H1 (cell line): ENCODE data around the gene WDR91. TPM values are rescaled to one million over a fixed set of nuclear protein-coding genes. Genes with fewer than 3 reads are reported as not detected.

Experiments used
- CTCF ChIA-PET: fragments of 300-600 bp; sonication (Branson Sonifier 250); formaldehyde crosslinking; loops from one replicate; lab custom pipeline; 2021; ENCODE audit not compliant: partially characterized antibody; lab: Charles Lee
- POLR2A ChIA-PET: fragments of 300-600 bp; sonication (Branson Sonifier 250); formaldehyde crosslinking; loops from one replicate; lab custom pipeline; 2021; ENCODE audit warnings: inconsistent platforms; ENCODE audit not compliant: partially characterized antibody; lab: Charles Lee
- DNase-seq, 2 experiments: peaks; one replicate each; pipeline versions ENCODE4 v3.0.0 to v3.0.0-alpha.2; 2010 to 2022; ENCODE audit warnings: low spot score in 2 of 2, low read depth in 1 of 2, mixed read lengths in 1 of 2
- FAIRE-seq: peaks from 2 replicates; lab custom pipeline; 2011; peaks lifted over from hg19 to GRCh38; lab: Jason Lieb, UNC
- H2AFZ ChIP-seq: 2 replicates; pipeline ENCODE4 v1.8.1; 2012; ENCODE audit warnings: low read length, inconsistent platforms
- H2AK5ac ChIP-seq: 2 replicates; pipeline ENCODE4 v1.6.1; 2013; ENCODE audit warnings: low read depth, low read length
- H2BK120ac ChIP-seq: replicated peaks from 2 replicates; pipeline ENCODE3; 2013; ENCODE audit warnings: low read depth, low read length, inconsistent platforms
- H2BK12ac ChIP-seq: 2 replicates; pipeline ENCODE4 v1.6.1; 2013; ENCODE audit warnings: low read depth, low read length
- H2BK15ac ChIP-seq: 2 replicates; pipeline ENCODE4 v1.6.1; 2013; ENCODE audit warnings: low read length
- H2BK20ac ChIP-seq: 2 replicates; pipeline ENCODE4 v1.6.1; 2013; ENCODE audit warnings: low read length
- H2BK5ac ChIP-seq: 2 replicates; pipeline ENCODE4 v1.6.1; 2013; ENCODE audit warnings: low read depth, low read length
- H3K14ac ChIP-seq: 2 replicates; pipeline ENCODE4 v1.6.1; 2013; ENCODE audit warnings: inconsistent platforms; ENCODE audit not compliant: insufficient read length
- H3K18ac ChIP-seq: 2 replicates; pipeline ENCODE4 v1.6.1; 2013; ENCODE audit warnings: low read length; ENCODE audit errors: extremely low read depth
- H3K23ac ChIP-seq: 2 replicates; pipeline ENCODE4 v1.6.1; 2013; ENCODE audit warnings: inconsistent platforms; ENCODE audit not compliant: insufficient read length
- H3K23me2 ChIP-seq: 2 replicates; pipeline ENCODE4 v1.6.1; 2013; ENCODE audit warnings: low read depth, low read length
- H3K27ac ChIP-seq: 2 replicates; pipeline ENCODE4 v1.6.1; 2011; ENCODE audit warnings: low read depth, low read length, inconsistent platforms
- H3K27me3 ChIP-seq, 4 experiments: replicated peaks in 1 of 4; 1 replicate in 1 of 4; 2 replicates in 3 of 4; pipeline versions ENCODE4 v1.6.1 to v1.8.1; 2011 to 2013; ENCODE audit warnings: low read length in 3 of 4, mild to moderate bottlenecking in 3 of 4, inconsistent platforms in 2 of 4, mixed read lengths in 2 of 4, moderate library complexity in 1 of 4; ENCODE audit not compliant: control insufficient read depth in 3 of 4, insufficient read depth in 3 of 4; ENCODE audit errors: extremely low read depth in 1 of 4
- H3K36me3 ChIP-seq, 4 experiments: 2 replicates each; pipeline versions ENCODE4 v1.6.1 to v1.8.1; 2011 to 2013; ENCODE audit warnings: mild to moderate bottlenecking in 4 of 4, low read length in 3 of 4, moderate library complexity in 2 of 4, control low read depth in 1 of 4, inconsistent platforms in 1 of 4; ENCODE audit not compliant: insufficient read depth in 4 of 4, control insufficient read depth in 2 of 4
- H3K4ac ChIP-seq: replicated peaks from 2 replicates; pipeline ENCODE3; 2013; ENCODE audit warnings: low read length, low read depth, mixed read lengths, inconsistent platforms; ENCODE audit not compliant: insufficient read length
- H3K4me1 ChIP-seq, 4 experiments: replicated peaks in 1 of 4; 1 replicate in 1 of 4; 2 replicates in 3 of 4; pipeline versions ENCODE4 v1.6.1 to v1.8.1; 2011 to 2013; ENCODE audit warnings: low read length in 3 of 4, inconsistent platforms in 2 of 4, mixed read lengths in 1 of 4; ENCODE audit not compliant: insufficient read depth in 4 of 4, control insufficient read depth in 3 of 4
- H3K4me2 ChIP-seq, 2 experiments: 2 replicates each; pipeline versions ENCODE4 v1.6.1 to v1.8.1; 2011 to 2013; ENCODE audit warnings: low read depth in 2 of 2, low read length in 2 of 2, control low read depth in 1 of 2, inconsistent platforms in 1 of 2, mild to moderate bottlenecking in 1 of 2; ENCODE audit not compliant: insufficient read depth in 1 of 2
- H3K4me3 ChIP-seq, 4 experiments: fragments of 200-600, 300-600 bp in 1 of 4; sonication (generic), shearing (Covaris generic), sonication (Bioruptor Twin) in 1 of 4; 2 replicates each; pipeline versions ENCODE4 v1.5.1 to v1.8.1; 2011 to 2016; ENCODE audit warnings: low read length in 4 of 4, low read depth in 3 of 4, control low read depth in 2 of 4, inconsistent platforms in 2 of 4, mild to moderate bottlenecking in 2 of 4, mixed read lengths in 1 of 4, moderate library complexity in 1 of 4; ENCODE audit not compliant: insufficient read depth in 2 of 4; ENCODE audit errors: extremely low read depth in 1 of 4
- H3K56ac ChIP-seq: replicated peaks from 2 replicates; pipeline ENCODE3; 2013; ENCODE audit warnings: low read depth, mild to moderate bottlenecking, mixed read lengths, low read length, inconsistent platforms; ENCODE audit not compliant: insufficient read length
- H3K79me1 ChIP-seq: 2 replicates; pipeline ENCODE4 v1.6.1; 2013; ENCODE audit warnings: low read depth, low read length, control low read depth
- H3K79me2 ChIP-seq, 2 experiments: 2 replicates each; pipeline versions ENCODE4 v1.6.1 to v1.8.1; 2012 to 2013; ENCODE audit warnings: low read length in 2 of 2, mild to moderate bottlenecking in 2 of 2, inconsistent platforms in 1 of 2; ENCODE audit not compliant: insufficient read depth in 2 of 2, control insufficient read depth in 1 of 2
- H3K9ac ChIP-seq, 4 experiments: replicated peaks in 1 of 4; 1 replicate in 1 of 4; 2 replicates in 3 of 4; pipeline versions ENCODE4 v1.6.1 to v1.8.1; 2011 to 2013; ENCODE audit warnings: low read depth in 3 of 4, low read length in 3 of 4, control low read depth in 2 of 4, mild to moderate bottlenecking in 2 of 4, moderate library complexity in 2 of 4, inconsistent platforms in 1 of 4; ENCODE audit errors: extremely low read depth in 1 of 4
- H3K9me3 ChIP-seq, 2 experiments: 2 replicates each; pipeline versions ENCODE4 v1.6.1 to v1.8.1; 2012 to 2013; ENCODE audit warnings: mild to moderate bottlenecking in 2 of 2, moderate library complexity in 2 of 2, control low read depth in 1 of 2, inconsistent platforms in 1 of 2, low read depth in 1 of 2, low read length in 1 of 2, mixed read lengths in 1 of 2; ENCODE audit not compliant: insufficient read depth in 2 of 2
- H4K20me1 ChIP-seq, 2 experiments: replicated peaks in 1 of 2; 2 replicates each; pipeline versions ENCODE3 to v1.8.1; 2011 to 2013; ENCODE audit warnings: inconsistent platforms in 2 of 2, low read length in 2 of 2, mild to moderate bottlenecking in 1 of 2; ENCODE audit not compliant: insufficient read depth in 2 of 2, control insufficient read depth in 1 of 2
- H4K5ac ChIP-seq: 2 replicates; pipeline ENCODE4 v1.6.1; 2013; ENCODE audit warnings: low read length, low read depth, mixed read lengths, inconsistent platforms; ENCODE audit not compliant: insufficient read length
- H4K8ac ChIP-seq: 2 replicates; pipeline ENCODE4 v1.8.0; 2013; ENCODE audit warnings: mild to moderate bottlenecking, moderate library complexity, low read length, inconsistent platforms; ENCODE audit not compliant: insufficient read depth; ENCODE audit errors: extremely low read depth
- H4K91ac ChIP-seq: replicated peaks from 2 replicates; pipeline ENCODE3; 2013; ENCODE audit warnings: low read length, mixed read lengths, inconsistent platforms; ENCODE audit not compliant: insufficient read length
- ASH2L ChIP-seq: fragments of 200-600, 300-600 bp; sonication (generic); IDR thresholded peaks from one replicate; pipeline ENCODE4 v1.7.1; 2017; ENCODE audit warnings: low read length
- BACH1 ChIP-seq: IDR thresholded peaks from 2 replicates; pipeline ENCODE4 v1.6.1; 2012; ENCODE audit warnings: low read length, improper control_type of control experiment
- CBX8 ChIP-seq: fragments of 300-800, 300-1000 bp; sonication (generic); IDR thresholded peaks from 2 replicates; pipeline ENCODE4 v1.7.1; 2016; ENCODE audit warnings: low read depth, low read length, borderline replicate concordance
- CHD1 ChIP-seq: IDR thresholded peaks from 2 replicates; pipeline ENCODE4 v1.6.1; 2012; ENCODE audit warnings: low read depth, low read length, improper control_type of control experiment
- CHD2 ChIP-seq: IDR thresholded peaks from 2 replicates; pipeline ENCODE4 v1.6.1; 2012; ENCODE audit warnings: low read length, improper control_type of control experiment
- HDAC2 ChIP-seq, 2 experiments: fragments of 300-600 bp in 1 of 2; sonication (generic) in 1 of 2; IDR thresholded peaks; 2 replicates each; pipeline ENCODE4 v1.6.1; 2011 to 2012; ENCODE audit warnings: low read depth in 2 of 2, low read length in 2 of 2, mild to moderate bottlenecking in 2 of 2, moderate library complexity in 2 of 2, borderline replicate concordance in 1 of 2, inconsistent platforms in 1 of 2
- MAFK ChIP-seq: IDR thresholded peaks from 2 replicates; pipeline ENCODE4 v1.6.1; 2012; ENCODE audit warnings: low read depth, mild to moderate bottlenecking, improper control_type of control experiment, low read length
- NANOG ChIP-seq: IDR thresholded peaks from 2 replicates; pipeline ENCODE4 v1.6.1; 2011; ENCODE audit warnings: low read length, low read depth, mild to moderate bottlenecking, inconsistent platforms; ENCODE audit not compliant: insufficient read depth, poor library complexity, severe bottlenecking
- SUZ12 ChIP-seq: fragments of 200-600 bp; sonication (generic); IDR thresholded peaks from 2 replicates; pipeline ENCODE4 v1.6.1; 2012; ENCODE audit warnings: mild to moderate bottlenecking, inconsistent platforms, low read length, moderate library complexity, mixed read lengths
- TCF12 ChIP-seq: IDR thresholded peaks from 2 replicates; pipeline ENCODE4 v1.6.1; 2011; ENCODE audit warnings: low read depth, mild to moderate bottlenecking, low read length
- YY1 ChIP-seq: IDR thresholded peaks from 2 replicates; pipeline ENCODE4 v1.6.1; 2011; ENCODE audit warnings: low read depth, mild to moderate bottlenecking, low read length
- WGBS, 2 experiments: shearing (Covaris generic) in 1 of 2; methylation state at CpG; one replicate each; pipeline versions ENCODE4 v1.1.6 to v1.1.7; 2013 to 2015; ENCODE audit warnings: low lambda C conversion rate in 2 of 2, mixed read lengths in 2 of 2, inconsistent platforms in 1 of 2, low coverage in 1 of 2, missing lambda C conversion rate in 1 of 2; ENCODE audit not compliant: insufficient replicate concordance in 2 of 2, insufficient coverage in 1 of 2, insufficient read length in 1 of 2; ENCODE audit errors: extremely low coverage in 1 of 2, missing lambda C conversion rate in 1 of 2; 5-methylcytosine and 5-hydroxymethylcytosine counted together
- polyA plus RNA-seq, 7 experiments: library from polyadenylated mRNA; depleted of rRNA in 3 of 7; stranded (reverse) in 5 of 7; unstranded in 2 of 7; fragments of >200 nt in 5 of 7; fragments of 200-250 nt in 2 of 7; gene quantifications; 1 replicate in 5 of 7; 2 replicates in 1 of 7; 4 replicates in 1 of 7; pipeline versions ENCODE4 v1.2.1 to v1.2.3, GENCODE V29; 2011 to 2013; ENCODE audit warnings: missing spikeins in 2 of 7, mixed read lengths in 2 of 7
- total RNA-seq: library from RNA; stranded (reverse); fragmentation: NEBNext Ultra II Directional; extraction: Animal tissue kit (Norgen Biotek cat#: 25700); gene quantifications from 2 replicates; pipeline ENCODE4 v1.2.1, GENCODE V29; 2021
- TF ChIP-seq, protein P1 (sequence below): IDR thresholded peaks from 2 replicates; pipeline ENCODE4 v1.6.1; 2011; ENCODE audit warnings: low read depth, mild to moderate bottlenecking, low read length; ENCODE audit not compliant: insufficient read depth

The WDR91 gene
- total and polyA plus RNA-seq, 2 of the 8 experiments (the other 6 are each of a cell fraction or from before 2014, with no cell fraction given) = 8.2 to 14.7 TPM

DNA sequence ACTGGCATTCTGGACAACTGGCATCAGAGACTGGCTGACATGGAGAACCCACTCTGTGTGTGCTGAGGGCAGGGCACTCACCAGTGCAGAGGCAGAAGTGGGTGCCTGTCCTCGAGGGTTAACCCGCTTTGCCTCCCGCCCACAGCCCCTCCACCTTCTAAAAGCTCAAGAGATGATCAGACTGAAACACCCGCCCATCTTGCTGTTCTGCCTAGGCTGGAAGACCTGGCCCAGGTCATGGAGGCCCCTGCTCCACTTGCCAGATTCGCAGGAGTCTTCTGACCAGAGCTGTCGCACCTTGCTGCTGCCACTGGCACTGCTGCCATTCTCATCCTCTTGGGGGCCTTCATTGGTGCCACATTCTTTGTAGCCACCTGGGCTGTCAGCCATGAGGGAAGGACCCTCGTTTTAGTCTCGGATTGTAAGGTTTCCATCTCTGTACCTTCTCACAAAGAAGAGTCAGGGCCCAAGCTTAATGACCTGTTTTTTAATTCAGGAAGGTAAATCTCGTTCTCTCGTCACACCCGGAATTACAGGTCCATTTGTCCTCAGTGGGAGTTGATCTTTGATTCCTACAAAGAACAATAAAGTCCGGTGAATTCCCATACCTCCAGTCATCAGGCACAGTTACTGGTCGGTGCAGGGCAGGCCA is 42.7 kb downstream of the WDR91 start:
- Histone ChIP-seq H2BK5ac (peak overlapping the region; percentile 29; the same call in 1 of the 2 replicates), H4K8ac (no peak overlapping the region), H3K4me3 (no peak overlapping the region), H3K9me3 (no peaks in the 10 kb centered on the region; a peak in 1 of 4 replicates), H3K4me1 (peaks cover 1 to 16% (median 3%) of the 10 kb centered on the region in 4 experiments; a peak in 4 of 7 replicates), H4K20me1 (peaks cover 0 to 4% of the 10 kb centered on the region in 2 experiments), H3K4me2 (peak overlapping the region; percentile 80 to 85; a peak in 2 of 4 replicates), H3K56ac (peak overlapping the region; percentile 8), H2AFZ (no peak overlapping the region), H3K23me2 (no peaks in the 10 kb centered on the region; the same call in 1 of the 2 replicates), H3K27ac (no peak overlapping the region), H3K36me3 (peaks cover 16 to 45% (median 37%) of the 10 kb centered on the region in 4 experiments), H4K5ac (no peak overlapping the region), H3K79me2 (peaks cover 0 to 20% of the 10 kb centered on the region in 2 experiments; a peak in 2 of 4 replicates), H2BK120ac (no peak overlapping the region), H3K27me3 (no peaks in the 10 kb centered on the region), H3K9ac (no peak overlapping the region), H2BK20ac (no peak overlapping the region), H4K91ac (no peak overlapping the region), H3K79me1 (no peaks in the 10 kb centered on the region; the same call in 1 of the 2 replicates), H3K4ac (no peak overlapping the region), H2BK12ac (no peak overlapping the region), H3K18ac (no peak overlapping the region; the same call in 1 of the 2 replicates), H2BK15ac (no peak overlapping the region), H3K23ac (no peak overlapping the region), H2AK5ac (no peak overlapping the region; the same call in 1 of the 2 replicates), H3K14ac (no peak overlapping the region)
- POLR2A ChIA-PET = interaction anchor here (1.9 to 4.7 kb wide), 3 partner anchors 10 to 182 kb away, joined by 7 to 32 read pairs (median 13); partner anchors contain the start of gene AGBL3
- 94% methylated on average over 12 of the region's 13 CpGs; no CpG with 5 or more reads in 1 of the 2 experiments for WGBS, 2 experiments
- FAIRE-seq = no peak
- CTCF ChIA-PET = interaction anchor here (0.7 to 2.5 kb wide), 10 partner anchors 11 to 535 kb away, joined by 3 to 12 read pairs (median 4); partner anchors contain the start of gene AGBL3
- no peak for DNase-seq
- TF ChIP-seq CHD1 = no peak
- TF ChIP-seq TCF12 = no peak
- TF ChIP-seq HDAC2 (IDR thresholded peaks at IDR 0.05; ENCODE audit: borderline replicate concordance in 1 of 2, low read depth in 2 of 2, low read length in 2 of 2) = no peak
- TF ChIP-seq SUZ12 = no peak
- no peak for TF ChIP-seq CBX8
- no peak for TF ChIP-seq NANOG
- TF ChIP-seq, protein P1, sequence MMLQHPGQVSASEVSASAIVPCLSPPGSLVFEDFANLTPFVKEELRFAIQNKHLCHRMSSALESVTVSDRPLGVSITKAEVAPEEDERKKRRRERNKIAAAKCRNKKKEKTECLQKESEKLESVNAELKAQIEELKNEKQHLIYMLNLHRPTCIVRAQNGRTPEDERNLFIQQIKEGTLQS = no peak
- TF ChIP-seq ASH2L = no peak
- TF ChIP-seq CHD2 = no peak
- TF ChIP-seq YY1 = no peak
- no peak for TF ChIP-seq BACH1
- TF ChIP-seq MAFK = no peak
